ENCODE measurements around the gene TEDC2.

GRCh38 chr16:2455081-2455845, 4.6 kb upstream of the TEDC2 start:
- TF ChIP-seq CTCF (conservative IDR thresholded peaks at IDR 0.05; ENCODE audit: low read depth, low read length) = no peak
- TF ChIP-seq EZH2phosphoT487 (IDR thresholded peaks at IDR 0.05; ENCODE audit: borderline replicate concordance, low read length) = no peak

Data from PC-3 (cell line).